Keratinocyte (primary cell): Measurements from ENCODE around the gene GRB10. TPM values are rescaled to one million over a fixed set of nuclear protein-coding genes. Genes with fewer than 3 reads are reported as not detected.

Source experiments
- DNase-seq: peaks from one replicate; pipeline ENCODE4 v3.0.0-alpha.2; 2011; ENCODE audit warnings: low read depth, missing footprints, low spot score
- FAIRE-seq: peaks from 2 replicates; lab custom pipeline; 2011; peaks lifted over from hg19 to GRCh38; lab: Jason Lieb, UNC
- H2AFZ ChIP-seq: 2 replicates; pipeline ENCODE4 v1.6.0; 2012; ENCODE audit warnings: low read length, control low read depth, inconsistent platforms; ENCODE audit not compliant: control insufficient read depth
- H3K27ac ChIP-seq: 2 replicates; pipeline ENCODE4 v1.5.1; 2011; ENCODE audit warnings: low read length; ENCODE audit not compliant: control insufficient read depth, insufficient read depth
- H3K27me3 ChIP-seq: 3 replicates; pipeline ENCODE4 v1.6.0; 2011; ENCODE audit warnings: low read length; ENCODE audit not compliant: control insufficient read depth, insufficient read depth; ENCODE audit errors: extremely low read depth
- H3K36me3 ChIP-seq, 2 experiments: 2 replicates in 1 of 2; 3 replicates in 1 of 2; pipeline ENCODE4 v1.5.1; 2011; ENCODE audit warnings: low read length in 2 of 2, mild to moderate bottlenecking in 1 of 2; ENCODE audit not compliant: control insufficient read depth in 2 of 2, insufficient read depth in 2 of 2; ENCODE audit errors: extremely low read depth in 1 of 2
- H3K4me1 ChIP-seq: 3 replicates; pipeline ENCODE4 v1.5.1; 2011; ENCODE audit warnings: low read length; ENCODE audit not compliant: control insufficient read depth, insufficient read depth; ENCODE audit errors: extremely low read depth
- H3K4me2 ChIP-seq: 3 replicates; pipeline ENCODE4 v1.6.0; 2011; ENCODE audit warnings: low read depth, low read length; ENCODE audit not compliant: control insufficient read depth, insufficient read depth; ENCODE audit errors: extremely low read depth
- H3K4me3 ChIP-seq, 3 experiments: fragments of 200-600 bp in 1 of 3; sonication (generic) in 1 of 3; 2 replicates in 2 of 3; 3 replicates in 1 of 3; pipeline ENCODE4 v1.5.1; 2011 to 2016; ENCODE audit warnings: low read length in 3 of 3, mild to moderate bottlenecking in 3 of 3, control low read depth in 2 of 3, inconsistent platforms in 1 of 3, low read depth in 1 of 3, mixed read lengths in 1 of 3, mixed run types in 1 of 3, moderate library complexity in 1 of 3; ENCODE audit not compliant: control insufficient read depth in 2 of 3, insufficient read depth in 2 of 3; ENCODE audit errors: extremely low read depth in 1 of 3
- H3K79me2 ChIP-seq: 2 replicates; pipeline ENCODE4 v1.6.0; 2012; ENCODE audit warnings: low read length; ENCODE audit not compliant: control insufficient read depth, insufficient read depth
- H3K9ac ChIP-seq: 3 replicates; pipeline ENCODE4 v1.6.0; 2011; ENCODE audit warnings: low read length; ENCODE audit not compliant: control insufficient read depth, insufficient read depth; ENCODE audit errors: extremely low read depth
- H3K9me1 ChIP-seq: 3 replicates; pipeline ENCODE4 v1.6.0; 2011; ENCODE audit warnings: low read length; ENCODE audit not compliant: control insufficient read depth, insufficient read depth; ENCODE audit errors: extremely low read depth
- H3K9me3 ChIP-seq: 2 replicates; pipeline ENCODE4 v1.5.1; 2012; ENCODE audit warnings: low read depth, low read length; ENCODE audit not compliant: control insufficient read depth
- H4K20me1 ChIP-seq: 3 replicates; pipeline ENCODE4 v1.6.0; 2011; ENCODE audit warnings: low read length; ENCODE audit not compliant: control insufficient read depth, insufficient read depth; ENCODE audit errors: extremely low read depth
- CTCF ChIP-seq, 3 experiments: IDR thresholded peaks in 1 of 3; conservative IDR thresholded peaks in 1 of 3; optimal IDR thresholded peaks in 1 of 3; 2 replicates in 2 of 3; 3 replicates in 1 of 3; pipeline versions ENCODE3 to v1.5.1; 2011; ENCODE audit warnings: low read length in 3 of 3, mild to moderate bottlenecking in 3 of 3, moderate library complexity in 2 of 3, control low read depth in 1 of 3, inconsistent platforms in 1 of 3; ENCODE audit not compliant: insufficient read depth in 2 of 3; ENCODE audit errors: extremely low read depth in 1 of 3
- EZH2 ChIP-seq: IDR thresholded peaks from one replicate; pipeline ENCODE4 v1.6.1; 2012; ENCODE audit warnings: inconsistent platforms, mild to moderate bottlenecking, low read length, moderate library complexity
- dilution Hi-C: fragments of 300-500 bp; cut with MboI; formaldehyde crosslinking; loops from one replicate; pipeline ENCODE4 v1.7.0; 2020; ENCODE audit warnings: low sequenced_read_pairs; ENCODE audit not compliant: extremely low pct_ligation_motif_present
- polyA plus RNA-seq, 5 experiments: library from polyadenylated mRNA; depleted of rRNA in 3 of 5; stranded (reverse) in 3 of 5; stranded (forward) in 1 of 5; unstranded in 1 of 5; fragments of >200 nt; gene quantifications; 1 replicate in 1 of 5; 2 replicates in 3 of 5; 3 replicates in 1 of 5; pipeline versions ENCODE4 v1.2.1 to v1.2.3, GENCODE V29; 2011 to 2012; ENCODE audit warnings: missing spikeins in 2 of 5, low read depth in 1 of 5, low replicate concordance in 1 of 5

GRB10 gene
- polyA plus RNA-seq, 1 donor (not counting 4 experiments of a cell fraction or from before 2014, with no cell fraction given), result 4.4 TPM

- TF ChIP-seq CTCF (optimal IDR thresholded peaks at IDR 0.05 in 1 of 3, IDR thresholded peaks at IDR 0.05 in 1 of 3, conservative IDR thresholded peaks at IDR 0.05 in 1 of 3; ENCODE audit: extremely low read depth in 1 of 3, insufficient read depth in 2 of 3, low read length in 3 of 3) (no peak), EZH2 (no peak)
- Histone ChIP-seq H3K36me3 (peaks cover 0 to 3% of the 10 kb centered on the region in 2 experiments), H3K27me3 (no peaks in the 10 kb centered on the region), H3K9ac (no peak overlapping the region), H3K79me2 (no peaks in the 10 kb centered on the region), H2AFZ (no peak overlapping the region), H3K4me2 (no peak overlapping the region), H4K20me1 (no peaks in the 10 kb centered on the region), H3K4me1 (peaks cover 8% of the 10 kb centered on the region), H3K9me1 (no peaks in the 10 kb centered on the region), H3K27ac (no peak overlapping the region), H3K4me3 (no peak overlapping the region), H3K9me3 (no peaks in the 10 kb centered on the region)
- FAIRE-seq, result no peak
- no peak for DNase-seq
- dilution Hi-C loops, result no loop called here
Observed at GRCh38 chr7:50615519-50616080, 167.1 kb downstream of the GRB10 start.

- TF ChIP-seq EZH2, result no peak
- TF ChIP-seq CTCF (optimal IDR thresholded peaks at IDR 0.05 in 1 of 3, IDR thresholded peaks at IDR 0.05 in 1 of 3, conservative IDR thresholded peaks at IDR 0.05 in 1 of 3; ENCODE audit: extremely low read depth in 1 of 3, insufficient read depth in 2 of 3, low read length in 3 of 3), result peak in 2 of 3 experiments; percentile 34 to 58
- Histone ChIP-seq H3K36me3 (peaks cover 0 to 3% of the 10 kb centered on the region in 2 experiments), H3K9me1 (no peaks in the 10 kb centered on the region), H3K4me2 (no peak overlapping the region), H3K4me3 (no peak overlapping the region), H3K27ac (no peak overlapping the region), H3K4me1 (peaks cover 15% of the 10 kb centered on the region), H3K9ac (no peak overlapping the region), H4K20me1 (no peaks in the 10 kb centered on the region), H3K79me2 (no peaks in the 10 kb centered on the region), H3K9me3 (no peaks in the 10 kb centered on the region), H3K27me3 (no peaks in the 10 kb centered on the region), H2AFZ (no peak overlapping the region)
- DNase-seq (no peak), FAIRE-seq (no peak)
- dilution Hi-C loops, result no loop called here
Observed at GRCh38 chr7:50614721-50615518, 167.8 kb downstream of the GRB10 start.
